Stimulated activated CD4-positive, alpha-beta T cell treated with anti-CD3 and anti-CD28 coated beads, Interleukin-15, amount 100 ng/mL, for 1 hour (primary cell): ENCODE measurements around the gene PIEZO1.
"Not testable (repeated sequence)": the region's sequence is repeated elsewhere in the genome, so short reads cannot be mapped to it uniquely, and the experiment has no call there.

ENCODE experiments used
- DNase-seq, 2 donors: peaks; one replicate each; pipeline ENCODE4 v3.0.0-alpha.2; 2020; ENCODE audit warnings: low read depth in 1 of 2, low spot score in 1 of 2

The PIEZO1 gene

GRCh38 chr16:88673716-88674379 lies 111.2 kb downstream of the PIEZO1 start:
- DNase-seq: no peak

GRCh38 chr16:88672776-88673175 lies 112.2 kb downstream of the PIEZO1 start:
- DNase-seq: no peak

GRCh38 chr16:88671806-88672205 lies 113.2 kb downstream of the PIEZO1 start:
- no peak for DNase-seq

- DNase-seq: no peak
Measured at GRCh38 chr16:88669980-88670379, 115.0 kb downstream of the PIEZO1 start.

GRCh38 chr16:88669493-88669892 lies 115.5 kb downstream of the PIEZO1 start:
- not testable (repeated sequence) for DNase-seq

- DNase-seq: no peak
Measured at GRCh38 chr16:88667461-88667860, 117.6 kb downstream of the PIEZO1 start.

GRCh38 chr16:88665570-88665969 lies 119.5 kb downstream of the PIEZO1 start:
- no peak for DNase-seq
